ENCODE data around the gene OR7A10.
"Not testable (repeated sequence)": the region's sequence is repeated elsewhere in the genome, so short reads cannot be mapped to it uniquely, and the experiment has no call there.

OR7A10 gene

DNA sequence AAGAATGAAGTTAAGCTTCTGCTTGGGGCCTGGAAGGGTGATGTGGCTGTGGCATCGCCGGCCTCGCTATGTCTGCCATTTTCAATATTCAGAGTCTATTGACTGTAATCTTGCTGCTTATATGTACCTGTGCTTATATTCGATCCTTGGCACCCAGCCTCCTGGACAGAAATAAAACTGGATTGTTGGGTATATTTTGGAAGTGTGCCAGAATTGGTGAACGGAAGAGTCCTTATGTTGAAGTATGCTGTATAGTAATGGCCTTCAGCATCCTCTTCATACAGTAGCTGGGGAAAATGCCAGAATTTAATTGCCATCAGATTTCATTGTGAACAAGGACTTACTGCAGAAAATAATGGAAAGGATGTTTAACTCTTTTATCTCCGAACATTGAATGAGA, 56.5 kb downstream of the OR7A10 start:
- not testable (repeated sequence) for DNase-seq
